ENCODE data around the gene PRM2.

PRM2 gene

DNA sequence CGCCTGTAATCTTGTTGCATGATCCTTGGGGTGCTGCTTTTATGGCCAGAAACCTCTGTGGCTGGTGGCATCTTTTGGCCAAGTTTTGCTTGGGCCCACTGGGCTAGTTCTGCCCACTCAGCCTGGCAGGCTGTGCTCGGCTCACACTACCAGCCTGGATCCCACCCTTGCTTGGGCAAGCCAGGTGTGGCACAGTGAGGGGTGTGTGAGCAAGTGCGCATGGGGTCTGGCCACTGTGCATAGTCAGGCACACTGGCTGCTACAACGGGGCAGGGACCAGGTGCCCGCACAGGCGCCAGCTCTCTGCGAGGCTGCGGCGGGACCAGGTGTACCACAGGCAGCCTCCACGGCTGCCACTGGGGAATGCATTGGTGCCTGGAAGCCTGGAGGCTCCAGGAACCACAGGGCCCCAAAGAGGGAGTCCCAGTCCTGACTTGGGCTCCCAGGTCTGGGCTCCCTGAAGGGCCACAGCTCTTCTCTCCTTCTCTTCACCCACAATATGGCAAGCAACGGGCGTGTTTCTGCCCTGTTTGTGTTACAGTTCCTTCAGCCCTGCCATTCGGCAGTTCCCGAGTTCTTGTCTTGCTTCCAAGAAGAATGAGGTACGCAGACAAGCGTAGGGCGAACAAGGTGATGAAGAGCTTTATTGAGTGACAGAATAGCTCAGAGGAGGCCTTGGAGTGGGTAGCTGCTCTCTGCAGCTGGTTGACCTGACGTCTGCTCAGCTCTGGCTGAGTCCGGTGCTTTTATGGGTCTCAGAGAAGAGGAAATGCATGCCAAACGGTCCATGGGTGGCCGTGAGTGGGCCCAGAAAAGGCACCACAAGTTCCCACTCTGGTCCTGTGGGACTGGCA lies 31.6 kb upstream of the PRM2 start:
- in situ Hi-C loops (cut with HindIII; ENCODE audit: low sequenced_read_pairs) = no loop called here
- DNase-seq (ENCODE audit: low read depth) = no peak
- H3K4me3 ChIP-seq (ENCODE audit: low read depth, low read length) = no peak overlapping the region
- TF ChIP-seq, protein P1, sequence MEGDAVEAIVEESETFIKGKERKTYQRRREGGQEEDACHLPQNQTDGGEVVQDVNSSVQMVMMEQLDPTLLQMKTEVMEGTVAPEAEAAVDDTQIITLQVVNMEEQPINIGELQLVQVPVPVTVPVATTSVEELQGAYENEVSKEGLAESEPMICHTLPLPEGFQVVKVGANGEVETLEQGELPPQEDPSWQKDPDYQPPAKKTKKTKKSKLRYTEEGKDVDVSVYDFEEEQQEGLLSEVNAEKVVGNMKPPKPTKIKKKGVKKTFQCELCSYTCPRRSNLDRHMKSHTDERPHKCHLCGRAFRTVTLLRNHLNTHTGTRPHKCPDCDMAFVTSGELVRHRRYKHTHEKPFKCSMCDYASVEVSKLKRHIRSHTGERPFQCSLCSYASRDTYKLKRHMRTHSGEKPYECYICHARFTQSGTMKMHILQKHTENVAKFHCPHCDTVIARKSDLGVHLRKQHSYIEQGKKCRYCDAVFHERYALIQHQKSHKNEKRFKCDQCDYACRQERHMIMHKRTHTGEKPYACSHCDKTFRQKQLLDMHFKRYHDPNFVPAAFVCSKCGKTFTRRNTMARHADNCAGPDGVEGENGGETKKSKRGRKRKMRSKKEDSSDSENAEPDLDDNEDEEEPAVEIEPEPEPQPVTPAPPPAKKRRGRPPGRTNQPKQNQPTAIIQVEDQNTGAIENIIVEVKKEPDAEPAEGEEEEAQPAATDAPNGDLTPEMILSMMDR (IDR thresholded peaks at IDR 0.05; ENCODE audit: low read depth, low read length, missing control alignments) = no peak

DNA sequence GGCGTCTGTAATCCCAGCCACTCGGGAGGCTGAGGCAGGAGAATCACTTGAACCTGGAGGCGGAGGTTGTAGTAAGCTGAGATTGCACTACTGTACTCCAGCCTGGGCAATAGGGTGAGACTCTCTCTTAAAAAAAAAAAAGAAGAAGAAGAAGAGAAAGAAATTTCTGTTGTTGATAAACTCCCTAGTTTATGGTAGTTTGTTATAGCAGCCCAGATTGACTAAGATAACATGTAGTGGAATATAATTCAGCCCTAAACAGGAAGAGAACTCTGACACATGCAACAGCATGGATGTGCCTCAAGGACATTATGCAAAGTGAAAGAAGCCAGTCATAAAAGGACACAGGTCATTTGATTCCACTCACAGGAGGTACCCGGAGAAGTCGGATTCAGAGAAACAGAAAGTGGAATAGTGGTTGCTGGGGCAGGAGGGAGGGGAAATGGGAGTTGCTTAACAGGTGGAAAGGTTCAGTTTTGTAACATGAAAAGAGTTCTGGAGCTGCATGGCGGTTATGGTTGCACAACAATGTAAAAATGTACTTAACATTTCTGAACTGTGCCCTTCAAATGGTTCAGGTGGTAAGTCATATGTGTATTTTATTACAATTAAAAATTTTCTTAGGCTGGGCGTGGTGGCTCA lies 30.8 kb upstream of the PRM2 start:
- TF ChIP-seq, protein P1 (IDR thresholded peaks at IDR 0.05; ENCODE audit: low read depth, low read length, missing control alignments) = no peak
- in situ Hi-C loops (cut with HindIII; ENCODE audit: low sequenced_read_pairs) = no loop called here
- no peak for DNase-seq (ENCODE audit: low read depth)
- H3K4me3 ChIP-seq (ENCODE audit: low read depth, low read length) = no peak overlapping the region

DNA sequence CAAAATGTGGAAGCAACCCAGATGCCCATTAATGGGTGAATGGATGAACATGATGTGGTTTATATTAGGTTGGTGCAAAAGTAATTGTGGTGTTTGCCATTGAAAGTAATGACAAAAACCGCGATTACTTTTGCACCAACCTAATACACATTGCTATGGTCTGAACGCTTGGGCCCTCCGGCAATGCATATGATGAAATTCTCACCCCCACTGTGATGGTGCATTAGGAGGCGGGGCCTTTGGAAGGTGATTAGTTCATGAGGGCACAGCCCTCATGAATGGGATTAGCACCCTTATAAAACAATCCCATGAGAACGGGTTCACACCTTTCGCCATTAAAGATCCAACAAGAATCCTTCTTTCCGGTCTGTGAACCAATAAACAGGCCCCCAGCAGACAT lies 30.1 kb upstream of the PRM2 start:
- in situ Hi-C loops (cut with HindIII; ENCODE audit: low sequenced_read_pairs) = no loop called here
- TF ChIP-seq, protein P1 (IDR thresholded peaks at IDR 0.05; ENCODE audit: low read depth, low read length, missing control alignments) = no peak
- no peak overlapping the region for H3K4me3 ChIP-seq (ENCODE audit: low read depth, low read length)
- no peak for DNase-seq (ENCODE audit: low read depth)

DNA sequence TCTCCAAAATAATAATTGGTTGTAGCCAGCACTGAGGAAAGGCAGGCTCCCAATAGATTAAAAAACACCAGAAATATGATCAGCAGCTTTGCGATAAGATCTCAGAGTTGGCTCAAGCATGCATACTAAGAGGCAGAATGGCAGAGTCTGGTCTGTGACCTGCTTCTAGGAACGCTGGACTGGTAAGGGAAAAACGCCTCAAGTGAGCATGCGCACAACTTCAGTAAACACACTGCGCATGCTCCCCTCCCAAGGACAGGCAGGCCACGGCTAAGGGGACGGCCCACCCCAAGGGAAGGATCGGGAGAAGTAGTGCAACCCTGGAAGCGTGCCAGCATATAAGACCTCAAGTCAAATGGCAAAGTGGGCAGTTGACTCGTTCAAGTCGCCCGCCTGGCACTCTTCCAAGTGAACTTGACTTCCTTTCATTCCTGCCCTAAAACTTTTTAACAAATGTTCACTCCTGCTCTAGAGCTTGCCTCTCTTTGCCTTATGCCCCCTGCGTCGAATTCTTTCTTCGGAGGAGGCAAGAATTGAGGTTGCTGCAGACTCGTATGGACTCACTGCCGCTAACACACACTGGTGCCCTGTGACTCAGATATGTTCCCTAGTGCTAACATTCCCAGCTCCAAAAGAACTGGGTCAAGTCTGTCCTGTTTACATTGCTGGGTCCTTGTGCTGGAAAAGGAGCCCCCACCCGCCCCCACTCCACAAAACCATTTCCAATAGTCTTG lies 27.3 kb upstream of the PRM2 start:
- in situ Hi-C loops (cut with HindIII; ENCODE audit: low sequenced_read_pairs) = no loop called here
- TF ChIP-seq, protein P1 (IDR thresholded peaks at IDR 0.05; ENCODE audit: low read depth, low read length, missing control alignments) = no peak
- no peak for DNase-seq (ENCODE audit: low read depth)
- no peak overlapping the region for H3K4me3 ChIP-seq (ENCODE audit: low read depth, low read length)

DNA sequence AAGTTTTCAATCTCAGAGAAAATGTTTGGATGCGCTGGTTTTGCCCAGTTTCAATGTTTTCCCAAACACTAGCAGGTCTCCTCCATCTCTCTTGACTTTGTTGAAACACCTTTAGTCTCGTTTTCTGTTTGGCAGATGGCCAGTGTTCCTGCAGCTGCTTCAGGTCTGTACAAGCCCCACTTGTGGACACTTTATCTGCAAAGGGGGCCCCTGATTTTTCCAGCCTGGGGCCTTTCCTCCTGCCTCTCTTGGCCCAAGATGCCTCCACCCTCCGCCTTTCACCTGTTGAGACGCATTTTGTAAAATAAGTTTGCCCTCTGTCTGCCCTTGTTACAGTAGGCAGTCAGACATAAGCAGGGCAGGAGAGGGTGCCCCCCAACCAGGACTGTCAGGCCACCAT lies 26.7 kb upstream of the PRM2 start:
- in situ Hi-C loops (cut with HindIII; ENCODE audit: low sequenced_read_pairs) = no loop called here
- no peak overlapping the region for H3K4me3 ChIP-seq (ENCODE audit: low read depth, low read length)
- no peak for DNase-seq (ENCODE audit: low read depth)
- TF ChIP-seq, protein P1 (IDR thresholded peaks at IDR 0.05; ENCODE audit: low read depth, low read length, missing control alignments) = no peak

DNA sequence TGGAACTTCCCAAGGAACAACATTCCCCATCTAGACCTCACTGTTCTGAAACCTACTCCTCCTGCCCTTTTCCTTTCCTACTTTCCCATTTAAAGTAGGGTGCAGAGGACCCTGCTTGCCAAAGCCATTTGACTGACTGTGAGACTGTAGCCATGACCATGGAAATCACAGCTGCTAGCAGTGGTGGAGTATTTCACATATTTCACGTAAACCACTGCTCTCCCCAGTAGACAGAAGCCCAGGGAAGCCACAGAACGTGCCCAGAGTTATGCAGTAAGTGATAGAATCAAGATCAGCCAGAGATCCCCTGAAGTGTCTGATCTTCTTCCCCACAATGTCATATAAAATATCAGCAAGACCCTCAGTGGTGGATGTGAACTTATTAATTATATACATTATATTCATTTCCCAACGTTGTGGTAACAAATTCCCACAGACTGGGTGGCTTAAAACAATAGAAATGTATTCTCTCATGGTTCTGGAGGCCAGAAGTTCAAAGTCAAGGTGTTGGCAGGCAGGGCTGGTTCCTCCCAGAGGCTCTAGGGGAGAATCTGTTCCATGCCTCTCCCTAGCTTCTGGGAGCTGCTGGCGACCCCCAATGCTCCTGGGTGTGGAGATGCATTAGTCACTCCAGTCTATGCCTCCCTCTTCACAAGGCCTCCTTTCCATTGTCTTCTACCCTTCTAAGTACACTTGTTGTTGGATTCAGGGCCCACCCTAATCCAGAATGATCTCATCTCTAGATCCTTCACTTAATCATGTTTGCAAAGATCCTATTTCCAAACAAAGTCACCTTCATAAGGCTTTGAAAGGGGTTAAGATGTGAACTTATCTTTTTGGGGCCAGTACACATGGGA lies 25.6 kb upstream of the PRM2 start:
- TF ChIP-seq, protein P1 (IDR thresholded peaks at IDR 0.05; ENCODE audit: low read depth, low read length, missing control alignments) = no peak
- in situ Hi-C loops (cut with HindIII; ENCODE audit: low sequenced_read_pairs) = no loop called here
- H3K4me3 ChIP-seq (ENCODE audit: low read depth, low read length) = no peak overlapping the region
- no peak for DNase-seq (ENCODE audit: low read depth)

Data from astrocyte of the cerebellum (primary cell).